ENCODE results near the gene USH1C.

- TF ChIP-seq CTCF (IDR thresholded peaks at IDR 0.05) (no peak), POLR2A (IDR thresholded peaks at IDR 0.05) (no peak), POLR2AphosphoS5 (IDR thresholded peaks at IDR 0.05) (no peak)
Measured at GRCh38 chr11:17542249-17542648, 2.0 kb downstream of the USH1C start.

All from gastroesophageal sphincter (tissue), 3 donors.